Measurements from ENCODE around the gene CNTN5. TPM values are rescaled to one million over a fixed set of nuclear protein-coding genes. Genes with fewer than 3 reads are reported as not detected.
"Not testable (repeated sequence)": the region's sequence is repeated elsewhere in the genome, so short reads cannot be mapped to it uniquely, and the experiment has no call there.

Gene CNTN5
- total RNA-seq, 2 experiments from 2014 or later: not detected

DNA sequence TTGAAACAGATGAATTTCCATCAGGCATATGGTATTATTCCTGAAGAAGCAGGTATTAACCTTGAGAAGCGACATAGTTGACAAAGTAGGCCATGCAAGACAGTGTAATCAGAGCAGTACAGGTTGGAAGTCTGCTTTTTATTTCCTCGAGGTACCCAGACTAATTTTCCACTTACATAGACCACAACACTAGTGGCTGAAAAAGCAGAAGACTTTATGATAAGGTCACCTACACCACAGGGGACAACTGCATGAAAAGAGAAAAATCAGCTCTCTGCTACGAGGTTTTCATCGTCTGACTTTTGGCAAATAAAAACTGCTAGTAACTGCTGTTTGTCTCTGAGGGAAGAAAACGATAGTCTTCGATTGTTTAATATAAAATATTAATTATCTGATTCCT, 77.5 kb downstream of the CNTN5 start:
- no peaks in the 10 kb centered on the region for H3K4me1 Mint-ChIP-seq (ENCODE audit: low read depth)
- Histone ChIP-seq H3K4me3 (ENCODE audit: low read length) (no peak overlapping the region), H3K27ac (ENCODE audit: low read depth in 1 of 2, low read length in 2 of 2) (no peak overlapping the region), H3K4me1 (ENCODE audit: insufficient read depth, low read length) (no peaks in the 10 kb centered on the region), H3K9me3 (ENCODE audit: control insufficient read depth in 1 of 2, insufficient read depth in 1 of 2, low read length in 2 of 2) (no peaks in the 10 kb centered on the region), H3K27me3 (ENCODE audit: control insufficient read depth in 1 of 2, insufficient read depth in 2 of 2, low read length in 2 of 2) (no peaks in the 10 kb centered on the region), H3K36me3 (ENCODE audit: insufficient read depth, low read length) (no peaks in the 10 kb centered on the region)
- no peak overlapping the region for H3K4me3 Mint-ChIP-seq
- ATAC-seq (ENCODE audit: poor library complexity): no peak
- ChIA-PET POLR2A (no interaction called here), CTCF (no interaction called here)
- intact Hi-C loops (cut with DNase I, micrococcal nuclease): no loop called here
- no peaks in the 10 kb centered on the region for H3K27me3 Mint-ChIP-seq
- no peak overlapping the region for H3K27ac Mint-ChIP-seq
- no peaks in the 10 kb centered on the region for H3K36me3 Mint-ChIP-seq (ENCODE audit: low read depth)
- TF ChIP-seq, protein P1, sequence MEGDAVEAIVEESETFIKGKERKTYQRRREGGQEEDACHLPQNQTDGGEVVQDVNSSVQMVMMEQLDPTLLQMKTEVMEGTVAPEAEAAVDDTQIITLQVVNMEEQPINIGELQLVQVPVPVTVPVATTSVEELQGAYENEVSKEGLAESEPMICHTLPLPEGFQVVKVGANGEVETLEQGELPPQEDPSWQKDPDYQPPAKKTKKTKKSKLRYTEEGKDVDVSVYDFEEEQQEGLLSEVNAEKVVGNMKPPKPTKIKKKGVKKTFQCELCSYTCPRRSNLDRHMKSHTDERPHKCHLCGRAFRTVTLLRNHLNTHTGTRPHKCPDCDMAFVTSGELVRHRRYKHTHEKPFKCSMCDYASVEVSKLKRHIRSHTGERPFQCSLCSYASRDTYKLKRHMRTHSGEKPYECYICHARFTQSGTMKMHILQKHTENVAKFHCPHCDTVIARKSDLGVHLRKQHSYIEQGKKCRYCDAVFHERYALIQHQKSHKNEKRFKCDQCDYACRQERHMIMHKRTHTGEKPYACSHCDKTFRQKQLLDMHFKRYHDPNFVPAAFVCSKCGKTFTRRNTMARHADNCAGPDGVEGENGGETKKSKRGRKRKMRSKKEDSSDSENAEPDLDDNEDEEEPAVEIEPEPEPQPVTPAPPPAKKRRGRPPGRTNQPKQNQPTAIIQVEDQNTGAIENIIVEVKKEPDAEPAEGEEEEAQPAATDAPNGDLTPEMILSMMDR (IDR thresholded peaks at IDR 0.05): no peak
- DNase-seq: no peak
- H3K9me3 Mint-ChIP-seq: peaks cover 2% of the 10 kb centered on the region

DNA sequence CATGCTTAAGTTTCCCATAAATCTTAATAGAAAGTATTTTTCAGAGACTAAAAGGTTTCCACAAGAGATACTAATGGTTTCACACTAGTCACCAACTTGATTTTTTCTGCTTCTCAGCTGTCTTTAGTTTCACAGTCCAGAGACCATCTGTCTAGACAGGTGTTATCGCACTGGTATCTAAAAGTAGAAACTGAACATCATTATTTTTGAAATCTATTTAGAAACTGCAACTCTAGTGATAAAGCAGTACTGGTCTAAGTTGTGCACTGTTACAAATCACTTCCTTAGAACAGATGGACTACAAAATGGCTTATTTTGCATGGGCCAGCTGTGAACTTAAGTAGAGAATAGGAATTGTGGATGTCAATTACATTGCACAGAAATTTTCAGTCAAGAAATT, 78.0 kb downstream of the CNTN5 start:
- no peaks in the 10 kb centered on the region for H3K36me3 Mint-ChIP-seq (ENCODE audit: low read depth)

DNA sequence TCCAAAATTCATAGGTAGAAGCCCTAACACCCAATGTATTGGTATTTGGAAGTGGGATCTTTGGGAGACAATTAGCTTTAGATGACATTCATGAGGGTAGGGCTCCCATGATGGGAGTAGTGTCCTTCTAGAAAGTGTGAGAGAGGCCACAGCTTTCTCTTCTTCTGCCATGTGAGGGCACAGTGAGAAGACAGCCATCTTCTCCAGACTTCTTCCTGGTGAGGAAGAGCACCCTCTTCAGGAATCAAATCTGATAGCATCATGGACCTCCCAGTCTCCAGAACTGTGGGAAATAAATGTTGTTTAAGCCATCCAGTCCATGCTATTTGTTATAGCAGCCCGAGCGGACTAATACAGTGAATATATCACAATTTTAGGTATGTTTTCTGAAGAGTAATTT, 96.9 kb downstream of the CNTN5 start:
- no peaks in the 10 kb centered on the region for H3K4me1 Mint-ChIP-seq (ENCODE audit: low read depth)
- Histone ChIP-seq H3K27me3 (ENCODE audit: control insufficient read depth in 1 of 2, insufficient read depth in 2 of 2, low read length in 2 of 2) (no peaks in the 10 kb centered on the region), H3K9me3 (ENCODE audit: control insufficient read depth in 1 of 2, insufficient read depth in 1 of 2, low read length in 2 of 2) (peaks cover 0 to 4% of the 10 kb centered on the region in 2 experiments), H3K36me3 (ENCODE audit: insufficient read depth, low read length) (no peaks in the 10 kb centered on the region), H3K27ac (ENCODE audit: low read depth in 1 of 2, low read length in 2 of 2) (no peak overlapping the region), H3K4me3 (ENCODE audit: low read length) (no peak overlapping the region), H3K4me1 (ENCODE audit: insufficient read depth, low read length) (no peaks in the 10 kb centered on the region)
- intact Hi-C loops (cut with DNase I, micrococcal nuclease): no loop called here
- no peaks in the 10 kb centered on the region for H3K27me3 Mint-ChIP-seq
- ATAC-seq (ENCODE audit: poor library complexity) (no peak), DNase-seq (no peak)
- no peak overlapping the region for H3K27ac Mint-ChIP-seq
- peaks cover 3% of the 10 kb centered on the region for H3K9me3 Mint-ChIP-seq
- TF ChIP-seq, protein P1 (IDR thresholded peaks at IDR 0.05): no peak
- POLR2A ChIA-PET: no interaction called here
- CTCF ChIA-PET: no interaction called here
- H3K36me3 Mint-ChIP-seq (ENCODE audit: low read depth): no peaks in the 10 kb centered on the region
- H3K4me3 Mint-ChIP-seq: no peak overlapping the region

More for the DNA sequence above, 78.0 kb downstream of the CNTN5 start:
- Histone ChIP-seq H3K9me3 (ENCODE audit: control insufficient read depth in 1 of 2, insufficient read depth in 1 of 2, low read length in 2 of 2) (no peaks in the 10 kb centered on the region), H3K36me3 (ENCODE audit: insufficient read depth, low read length) (no peaks in the 10 kb centered on the region), H3K27ac (ENCODE audit: low read depth in 1 of 2, low read length in 2 of 2) (no peak overlapping the region), H3K4me3 (ENCODE audit: low read length) (no peak overlapping the region), H3K4me1 (ENCODE audit: insufficient read depth, low read length) (no peaks in the 10 kb centered on the region), H3K27me3 (ENCODE audit: control insufficient read depth in 1 of 2, insufficient read depth in 2 of 2, low read length in 2 of 2) (no peaks in the 10 kb centered on the region)
- Mint-ChIP-seq H3K27ac (no peak overlapping the region), H3K4me1 (ENCODE audit: low read depth) (no peaks in the 10 kb centered on the region), H3K4me3 (no peak overlapping the region), H3K27me3 (no peaks in the 10 kb centered on the region), H3K9me3 (peaks cover 5% of the 10 kb centered on the region)
- ChIA-PET CTCF (no interaction called here), POLR2A (no interaction called here)
- TF ChIP-seq, protein P1 (IDR thresholded peaks at IDR 0.05): no peak
- DNase-seq (no peak), ATAC-seq (ENCODE audit: poor library complexity) (no peak)
- intact Hi-C loops (cut with DNase I, micrococcal nuclease): no loop called here

DNA sequence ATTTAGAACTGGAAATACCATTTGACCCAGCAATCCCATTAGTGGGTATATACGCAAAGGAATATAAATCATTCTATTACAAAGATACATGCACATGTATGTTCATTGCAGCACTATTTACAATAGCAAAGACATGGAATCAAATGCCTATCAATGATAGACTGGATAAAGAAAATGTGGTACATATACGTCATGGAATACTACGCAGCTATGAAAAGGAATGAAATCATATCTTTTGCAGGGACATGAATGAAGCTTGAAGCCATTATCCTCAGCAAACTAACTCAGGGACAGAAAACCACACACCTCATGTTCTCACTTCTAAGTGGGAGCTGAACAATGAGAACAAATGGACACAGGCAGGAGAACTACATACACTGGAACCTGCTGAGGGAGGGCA, 113.1 kb downstream of the CNTN5 start:
- H3K4me3 Mint-ChIP-seq; H3K27me3 Mint-ChIP-seq; H3K36me3 Mint-ChIP-seq (ENCODE audit: low read depth); H3K27ac Mint-ChIP-seq; H3K4me1 ChIP-seq (ENCODE audit: insufficient read depth, low read length); H3K36me3 ChIP-seq (ENCODE audit: insufficient read depth, low read length); H3K27ac ChIP-seq (ENCODE audit: low read depth in 1 of 2, low read length in 2 of 2); H3K4me3 ChIP-seq (ENCODE audit: low read length); ATAC-seq (ENCODE audit: poor library complexity); H3K27me3 ChIP-seq (ENCODE audit: control insufficient read depth in 1 of 2, insufficient read depth in 2 of 2, low read length in 2 of 2); CTCF ChIA-PET; H3K9me3 ChIP-seq (ENCODE audit: control insufficient read depth in 1 of 2, insufficient read depth in 1 of 2, low read length in 2 of 2); intact Hi-C loops (cut with DNase I, micrococcal nuclease); DNase-seq; H3K4me1 Mint-ChIP-seq (ENCODE audit: low read depth); POLR2A ChIA-PET: not testable (repeated sequence)
- peaks cover 19% of the 10 kb centered on the region for H3K9me3 Mint-ChIP-seq

All from CD4-positive, alpha-beta T cell (primary cell).